ENCODE data around the gene ONECUT1.
"Not testable (repeated sequence)": the region's sequence is repeated elsewhere in the genome, so short reads cannot be mapped to it uniquely, and the experiment has no call there.

ONECUT1 gene

DNA sequence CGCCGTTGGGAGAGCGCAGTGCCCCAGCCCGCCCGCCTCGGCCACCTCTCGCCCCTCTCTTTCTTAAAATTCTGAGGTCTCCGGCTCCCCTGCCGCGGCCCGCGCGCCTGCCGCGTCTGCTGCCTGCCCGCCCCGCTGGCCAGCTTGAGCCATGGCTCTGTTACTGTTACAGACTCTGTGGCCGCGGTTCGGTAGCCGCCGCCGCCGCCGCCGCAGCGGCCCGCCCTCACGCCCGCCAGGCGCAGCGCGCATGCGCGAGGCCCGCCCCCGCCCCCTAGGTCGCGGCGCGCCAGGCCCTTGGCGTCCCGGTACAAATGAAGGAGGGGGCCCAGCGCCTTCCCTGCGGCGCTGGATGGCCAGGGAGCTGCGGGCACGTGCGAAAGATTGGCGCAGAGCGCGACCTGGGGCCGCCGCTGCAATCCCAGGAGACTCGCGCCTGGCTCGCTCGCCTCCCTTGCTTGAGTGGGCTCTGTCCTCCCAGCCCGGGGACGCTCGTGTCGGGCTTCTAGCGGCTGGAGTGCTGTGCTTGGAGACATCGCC lies at the start of gene ONECUT1:
TSS of gene ONECUT1 (minus strand) at position 168 of the 540 bp plus-strand sequence. CDS start 452 bp downstream, outside the sequence.
- peak; percentile 67 for DNase-seq
- no peak for ATAC-seq

DNA sequence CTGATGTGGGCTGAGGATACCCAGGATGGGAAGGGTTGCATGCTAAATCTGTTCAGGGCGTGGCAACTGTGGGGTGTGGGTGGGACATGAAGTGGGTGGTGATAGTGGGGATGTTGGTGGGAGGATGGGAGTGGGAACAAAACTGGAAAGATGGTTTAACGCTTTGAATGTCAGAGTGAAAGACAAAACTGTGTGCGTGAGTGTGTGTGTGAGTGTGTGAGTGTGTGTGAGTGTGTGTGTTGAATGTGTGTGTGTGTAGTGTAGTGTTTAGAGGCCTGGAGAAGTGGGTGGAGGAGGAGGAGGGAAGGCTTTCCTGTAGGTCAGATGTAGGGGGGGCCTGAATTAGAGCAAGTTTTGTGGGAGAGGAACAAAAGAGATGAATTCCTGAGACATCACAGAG lies 44.2 kb upstream of the ONECUT1 start:
- ATAC-seq (no peak), DNase-seq (no peak)

DNA sequence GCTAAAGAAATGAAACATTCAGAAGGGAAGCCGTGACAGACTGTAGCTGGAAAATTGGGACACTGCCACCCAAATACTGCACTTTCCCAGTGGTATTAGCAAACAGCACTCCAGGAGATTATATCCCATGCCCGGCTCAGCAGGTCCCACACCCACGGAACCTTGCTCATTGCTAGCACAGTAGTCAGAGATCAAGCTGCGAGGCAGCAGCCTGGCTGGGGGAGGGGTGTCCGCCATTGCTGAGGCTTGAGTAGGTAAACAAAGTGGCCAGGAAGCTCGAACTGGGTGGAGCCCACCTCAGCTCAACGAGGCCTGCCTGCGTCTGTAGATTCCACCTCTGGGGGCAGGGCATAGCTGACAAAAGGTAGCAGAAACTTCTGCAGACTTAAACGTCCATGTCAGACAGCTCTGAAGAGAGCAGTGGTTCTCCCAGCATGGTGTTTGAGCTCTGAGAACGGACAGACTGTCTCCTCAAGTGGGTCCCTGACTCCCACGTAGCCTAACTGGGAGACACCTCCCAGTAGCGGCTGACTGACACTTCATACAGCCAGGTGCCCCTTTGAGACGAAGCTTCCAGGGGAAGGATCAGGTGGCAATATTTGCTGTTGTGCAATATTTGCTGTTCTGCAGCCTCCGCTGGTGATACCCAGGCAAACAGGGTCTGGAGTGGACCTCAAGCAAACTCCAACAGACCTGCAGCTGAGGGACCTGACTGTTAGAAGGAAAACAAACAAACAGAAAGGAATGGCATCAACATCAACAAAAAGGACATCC lies 34.2 kb upstream of the ONECUT1 start:
- DNase-seq, ATAC-seq: not testable (repeated sequence)

DNA sequence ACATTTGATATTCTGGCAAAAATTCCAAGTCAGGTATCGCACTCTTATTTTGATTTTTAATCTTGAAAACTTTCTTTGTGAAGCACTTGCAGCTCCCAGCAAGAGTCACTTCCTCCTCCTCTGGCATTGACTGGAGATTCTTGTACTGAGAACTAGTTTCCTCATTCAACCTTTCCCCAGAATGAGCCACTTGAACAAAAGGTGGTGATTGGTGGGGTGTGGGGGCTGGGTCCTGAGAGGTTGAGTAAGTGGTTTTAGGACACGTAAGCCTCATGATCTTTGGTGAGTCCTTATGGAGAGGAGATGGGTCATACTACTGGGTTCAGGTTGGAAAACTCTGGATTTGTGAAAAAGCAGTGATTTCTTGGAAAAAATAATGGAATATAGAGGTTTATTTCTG lies 32.3 kb upstream of the ONECUT1 start:
- DNase-seq (no peak), ATAC-seq (no peak)

DNA sequence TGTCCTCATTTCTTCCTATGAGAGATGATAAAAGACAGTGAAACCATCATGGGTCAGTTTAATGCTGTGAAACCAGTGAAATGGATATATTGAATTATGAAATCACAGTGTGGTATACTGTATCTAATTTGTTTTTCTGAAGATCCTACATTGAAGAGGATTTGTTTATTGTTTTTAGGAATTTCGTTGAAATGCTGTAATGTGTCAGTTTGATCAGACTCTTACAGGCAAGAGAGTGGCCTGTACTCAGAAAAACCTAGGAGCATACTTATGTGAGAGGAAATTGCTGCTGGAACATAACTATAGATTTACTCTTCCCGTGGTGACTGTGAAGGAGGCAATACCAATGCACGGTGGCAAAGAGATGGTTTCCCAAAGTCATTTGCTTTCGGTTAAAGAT lies 29.1 kb upstream of the ONECUT1 start:
- no peak for DNase-seq

DNA sequence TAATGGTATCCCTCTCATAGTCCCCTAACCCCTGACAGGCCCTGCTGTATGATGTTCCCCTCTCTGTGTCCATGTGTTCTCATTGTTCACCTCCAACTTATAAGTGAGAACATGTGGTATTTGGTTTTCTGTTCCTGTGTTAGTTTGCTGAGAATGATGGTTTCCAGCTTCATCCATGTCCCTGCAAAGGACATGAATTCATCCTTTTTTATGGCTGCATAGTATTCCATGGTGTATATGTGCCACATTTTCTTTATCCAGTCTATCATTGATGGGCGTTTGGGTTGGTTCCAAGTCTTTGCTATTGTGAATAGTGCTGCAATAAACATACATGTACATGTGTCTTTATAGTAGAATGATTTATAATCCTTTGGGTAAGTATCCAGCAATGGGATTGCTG lies 25.8 kb upstream of the ONECUT1 start:
- not testable (repeated sequence) for ATAC-seq, DNase-seq

More for the DNA sequence above, 29.1 kb upstream of the ONECUT1 start:
- no peak for ATAC-seq

DNA sequence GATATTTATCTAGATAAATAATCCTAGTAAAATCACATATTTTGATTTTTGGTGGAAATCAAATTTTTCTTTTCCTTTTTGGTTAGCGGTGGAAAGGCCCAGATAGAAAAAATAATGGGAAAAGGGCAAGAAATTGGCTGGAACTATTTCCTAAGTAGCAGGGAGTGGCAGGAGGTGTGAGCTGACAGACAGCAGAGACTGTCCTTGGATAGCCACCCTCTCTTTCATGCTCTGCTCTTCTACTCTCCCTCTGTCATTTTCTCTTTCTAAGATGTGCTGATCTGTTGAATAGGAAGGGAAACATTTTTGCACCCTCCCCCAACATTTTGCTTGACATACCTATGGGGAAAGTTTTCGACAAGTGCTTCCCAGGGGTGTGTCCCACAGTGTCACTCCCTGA lies 18.9 kb upstream of the ONECUT1 start:
- no peak for ATAC-seq
- no peak for DNase-seq

DNA sequence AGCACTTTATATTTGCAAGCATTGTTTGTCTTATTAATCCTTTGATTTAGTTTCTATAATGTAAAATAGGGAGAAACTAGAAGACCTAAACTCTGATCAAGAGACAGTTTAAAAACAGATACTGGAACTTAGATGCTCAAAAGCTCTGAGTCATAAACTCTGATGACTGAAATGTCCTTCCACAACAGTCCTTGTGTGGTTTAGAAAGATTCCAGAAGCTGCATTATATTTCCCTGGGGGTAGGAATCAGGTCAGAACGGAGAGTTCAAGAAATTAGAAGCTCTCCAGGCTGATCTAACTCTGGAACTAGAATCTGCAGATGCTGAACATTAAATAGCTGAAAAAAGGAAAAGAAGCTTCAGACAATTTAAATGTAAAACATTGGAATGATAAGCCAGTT lies 18.3 kb upstream of the ONECUT1 start:
- ATAC-seq (no peak), DNase-seq (no peak)

DNA sequence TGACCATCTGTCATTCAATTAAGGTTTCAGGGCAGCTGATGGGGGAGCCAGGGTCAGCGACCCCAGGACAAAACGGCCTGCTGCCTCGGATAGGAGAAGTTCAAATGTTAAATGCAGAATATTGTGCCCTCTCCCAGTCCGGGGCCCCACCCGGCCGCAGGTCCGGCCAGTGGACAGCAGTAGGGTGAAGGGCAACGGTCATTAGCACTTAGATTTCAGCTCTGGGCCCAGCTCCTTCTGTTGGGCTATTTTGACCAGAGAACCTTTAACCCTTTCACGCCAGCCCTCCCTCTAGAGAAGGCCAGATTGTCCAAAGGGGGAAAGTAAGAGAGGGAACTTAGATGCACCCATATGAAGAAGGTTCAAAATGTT lies 16.1 kb upstream of the ONECUT1 start:
- DNase-seq (no peak), ATAC-seq (no peak)

DNA sequence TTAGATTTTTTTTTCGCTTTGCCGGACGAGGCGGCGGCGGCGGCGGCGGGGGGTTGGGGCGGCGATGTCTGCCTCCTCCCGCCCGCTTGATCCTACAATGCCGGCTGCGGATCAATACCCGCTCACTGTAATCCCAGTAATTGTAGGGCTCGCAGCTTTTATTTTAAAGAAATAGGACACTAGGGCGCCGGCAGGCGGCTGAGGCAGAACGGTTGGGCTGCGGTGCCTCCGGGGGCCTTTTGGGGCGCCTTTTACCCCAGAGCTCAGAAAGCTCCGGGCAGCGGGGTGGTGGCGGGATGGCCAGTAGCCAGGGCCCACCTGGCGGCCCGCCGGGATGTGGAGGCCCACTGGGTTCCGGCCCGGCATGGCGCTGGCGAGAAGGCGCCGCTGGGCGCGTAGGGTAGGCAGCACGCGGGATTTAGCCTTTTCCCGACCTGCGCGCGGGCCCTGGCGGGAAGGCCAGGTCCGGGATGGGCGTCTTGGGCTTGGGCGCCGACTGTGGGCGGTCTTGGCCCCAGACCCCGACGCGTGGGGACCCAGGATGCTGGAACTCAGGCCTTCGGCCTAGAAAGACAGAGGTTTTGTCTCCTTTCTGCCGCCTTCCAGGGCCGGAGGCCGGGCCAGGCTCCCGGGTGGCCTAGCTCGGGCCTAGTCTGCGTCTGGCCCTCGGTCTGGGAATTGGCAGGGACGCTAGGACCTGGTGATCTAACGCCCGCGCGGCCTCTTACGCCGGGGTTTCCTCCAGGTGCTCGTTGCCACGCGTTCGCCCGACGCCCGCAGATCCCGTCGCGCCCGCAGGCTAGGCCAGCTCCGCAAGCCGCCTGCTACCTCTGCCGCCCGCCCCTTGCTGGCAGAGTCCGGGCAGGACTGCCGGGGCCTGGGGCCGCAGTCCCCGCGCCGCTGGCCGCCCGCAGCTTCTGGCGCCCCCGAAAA lies 15.5 kb upstream of the ONECUT1 start:
- peak; percentile 9 for ATAC-seq
- no peak for DNase-seq

DNA sequence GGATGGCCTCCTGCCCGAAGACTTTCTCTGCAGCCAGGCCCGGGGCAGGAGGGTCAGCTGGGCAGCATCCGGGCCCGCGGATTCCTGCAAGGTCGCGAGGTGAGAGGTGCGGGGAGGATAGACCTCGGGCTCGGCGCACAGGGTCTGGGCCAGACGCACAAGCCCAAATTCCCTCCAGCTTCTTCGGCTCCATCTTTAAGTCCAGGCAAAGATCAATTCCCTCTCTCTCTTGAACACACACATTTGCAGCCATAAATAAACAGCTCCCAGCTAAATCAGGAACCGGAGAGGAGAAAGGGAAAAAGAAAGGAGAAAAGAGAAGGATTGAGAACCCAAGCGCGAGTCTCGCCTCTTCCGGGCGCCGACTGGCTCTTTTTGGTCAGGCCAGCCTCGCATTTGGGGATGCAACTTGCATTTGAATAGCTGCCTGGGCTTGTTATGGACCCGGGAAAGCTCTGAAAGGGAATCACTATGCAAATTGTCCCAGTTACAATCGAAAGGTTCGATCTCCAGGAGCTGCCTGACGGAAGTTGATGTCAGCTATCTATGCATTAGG lies 14.5 kb upstream of the ONECUT1 start:
- ATAC-seq, result peak; percentile 30

DNA sequence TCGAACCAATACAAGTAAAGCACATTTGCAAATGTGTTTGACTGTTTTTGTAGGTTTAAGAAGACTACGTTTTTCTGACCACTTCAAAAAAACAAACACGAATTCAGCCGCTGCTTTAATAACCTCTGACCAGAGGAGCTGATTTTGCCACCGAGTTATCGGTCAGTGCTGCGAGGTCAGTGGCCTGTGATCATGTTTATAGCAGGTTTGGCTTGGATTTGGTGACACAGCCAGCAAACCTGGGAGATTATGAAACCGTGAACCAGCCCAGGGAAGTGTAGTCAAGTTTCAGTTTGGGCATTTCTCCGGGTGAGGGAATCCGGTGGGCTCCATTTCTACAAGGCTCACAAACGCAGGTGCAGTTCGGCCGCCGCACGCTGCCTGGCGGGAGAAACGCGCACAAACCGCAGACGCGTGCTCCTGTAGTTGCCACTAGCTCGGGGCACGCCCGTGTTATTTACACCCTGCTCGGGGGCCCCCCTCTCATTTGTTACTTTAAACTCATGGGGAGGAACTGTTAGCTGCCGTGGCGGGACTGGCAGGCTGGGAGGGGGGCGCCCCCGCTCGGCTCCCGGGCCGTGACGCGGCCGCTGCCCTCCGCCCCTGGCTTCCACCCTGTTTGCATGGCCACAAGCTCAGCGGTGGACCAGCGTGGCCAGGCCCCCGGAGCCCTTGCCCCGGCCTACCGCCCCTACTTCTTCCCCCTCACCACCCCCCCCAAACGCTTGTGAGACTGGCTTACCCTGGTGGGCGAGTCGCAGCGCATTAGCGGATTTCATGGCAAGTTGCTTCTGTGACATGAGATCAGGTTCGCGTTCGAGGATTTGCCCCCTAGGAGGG lies 13.6 kb upstream of the ONECUT1 start:
- DNase-seq (no peak), ATAC-seq (no peak)

More for the DNA sequence above, 14.5 kb upstream of the ONECUT1 start:
- no peak for DNase-seq

DNA sequence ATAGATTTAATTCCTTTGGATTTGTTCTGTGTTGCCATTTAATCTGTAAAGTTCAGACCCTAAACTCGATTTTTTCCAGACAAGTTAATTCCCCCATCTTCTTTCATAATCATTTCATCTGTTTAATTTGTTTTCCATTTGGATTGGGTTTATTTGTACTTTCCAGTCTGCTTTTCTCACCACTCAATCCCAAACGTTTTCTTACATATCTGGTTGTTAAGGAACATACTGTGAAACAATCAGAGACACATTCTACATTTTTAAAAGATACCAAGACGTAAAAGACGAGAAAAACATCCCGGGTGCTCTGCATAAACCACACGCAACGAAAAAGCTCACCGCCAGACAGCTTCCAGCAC lies 13.0 kb upstream of the ONECUT1 start:
- DNase-seq, result no peak
- no peak for ATAC-seq

DNA sequence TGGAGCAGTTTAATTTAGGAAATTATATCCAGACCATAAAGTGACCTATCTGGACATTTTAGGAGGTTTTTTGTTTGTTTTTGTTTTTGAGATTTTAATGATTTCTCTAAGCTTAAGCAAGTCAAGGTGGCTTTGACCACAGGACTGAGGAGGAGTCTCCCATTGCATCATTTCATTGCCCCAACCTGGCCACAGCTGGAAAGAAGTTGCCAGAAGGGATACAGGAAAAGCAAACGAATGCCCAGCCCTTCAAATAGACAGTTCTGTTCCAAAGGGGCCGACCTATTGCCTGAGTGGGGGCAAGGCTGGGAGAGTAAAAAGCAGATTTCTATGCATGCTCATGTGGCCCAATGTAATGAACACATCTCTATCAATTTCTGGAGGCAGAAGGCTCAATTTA lies 12.0 kb upstream of the ONECUT1 start:
- no peak for DNase-seq
- no peak for ATAC-seq

DNA sequence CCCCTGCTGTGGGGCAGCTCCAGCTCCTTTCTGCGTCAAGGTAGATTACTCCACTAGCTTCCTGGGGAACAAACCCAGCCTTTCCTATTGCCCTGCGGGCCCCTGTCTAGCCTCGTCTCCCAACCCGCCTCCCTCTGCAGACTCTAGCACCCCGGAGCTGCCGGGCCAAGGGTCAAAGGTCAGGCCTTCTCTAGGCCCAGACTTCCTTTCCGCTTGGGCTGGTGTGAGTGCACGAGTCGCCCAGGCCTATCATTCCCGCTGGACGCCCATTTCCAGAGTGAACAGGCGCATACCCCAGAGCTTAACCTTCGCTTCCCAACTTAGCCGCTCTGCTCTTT lies 11.6 kb upstream of the ONECUT1 start:
- DNase-seq (no peak), ATAC-seq (no peak)

DNA sequence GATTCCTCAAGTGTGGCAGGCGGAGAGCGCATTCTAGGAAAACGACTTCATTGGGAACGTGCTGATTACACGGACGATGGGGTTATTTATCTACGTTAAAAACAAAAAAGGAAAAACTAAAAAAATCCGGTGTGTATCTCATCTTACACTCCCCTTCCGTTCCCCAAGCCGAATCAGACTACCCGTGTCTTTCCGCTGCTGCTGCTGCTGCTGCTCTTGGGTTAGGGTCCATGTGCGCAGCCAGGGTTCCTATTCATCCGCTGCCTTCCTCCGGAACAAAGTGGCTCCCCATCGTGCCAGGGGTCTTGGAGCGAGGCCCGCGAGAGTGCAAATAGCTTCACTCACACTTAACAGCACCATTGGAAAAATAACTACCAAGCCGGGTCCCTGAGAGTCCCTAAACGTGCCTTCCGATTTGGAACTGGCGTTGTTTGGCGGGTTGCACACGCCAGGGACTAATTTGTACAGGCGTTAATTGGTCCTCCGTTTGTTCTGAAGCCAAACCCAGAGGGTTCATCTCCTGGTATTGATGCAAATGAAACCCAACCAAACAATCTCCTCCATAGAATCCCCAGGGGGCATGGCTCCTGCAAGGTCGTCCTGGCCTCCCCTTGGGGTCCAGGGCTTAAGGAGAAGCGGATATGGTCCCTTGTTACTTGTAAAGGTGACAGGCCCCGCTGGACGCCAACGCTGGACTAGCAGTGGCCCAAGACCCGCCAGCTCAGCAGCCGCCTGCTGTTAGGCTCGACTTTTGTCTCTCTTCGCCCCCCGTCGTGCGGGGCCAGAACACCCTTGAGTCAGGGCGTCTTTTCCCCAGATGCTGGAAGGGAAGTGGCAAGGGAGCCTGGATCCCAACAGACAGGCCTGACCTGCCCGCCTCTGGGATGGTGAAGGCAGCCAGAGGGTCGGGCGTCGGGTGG lies 11.0 kb upstream of the ONECUT1 start:
- DNase-seq (no peak), ATAC-seq (no peak)

DNA sequence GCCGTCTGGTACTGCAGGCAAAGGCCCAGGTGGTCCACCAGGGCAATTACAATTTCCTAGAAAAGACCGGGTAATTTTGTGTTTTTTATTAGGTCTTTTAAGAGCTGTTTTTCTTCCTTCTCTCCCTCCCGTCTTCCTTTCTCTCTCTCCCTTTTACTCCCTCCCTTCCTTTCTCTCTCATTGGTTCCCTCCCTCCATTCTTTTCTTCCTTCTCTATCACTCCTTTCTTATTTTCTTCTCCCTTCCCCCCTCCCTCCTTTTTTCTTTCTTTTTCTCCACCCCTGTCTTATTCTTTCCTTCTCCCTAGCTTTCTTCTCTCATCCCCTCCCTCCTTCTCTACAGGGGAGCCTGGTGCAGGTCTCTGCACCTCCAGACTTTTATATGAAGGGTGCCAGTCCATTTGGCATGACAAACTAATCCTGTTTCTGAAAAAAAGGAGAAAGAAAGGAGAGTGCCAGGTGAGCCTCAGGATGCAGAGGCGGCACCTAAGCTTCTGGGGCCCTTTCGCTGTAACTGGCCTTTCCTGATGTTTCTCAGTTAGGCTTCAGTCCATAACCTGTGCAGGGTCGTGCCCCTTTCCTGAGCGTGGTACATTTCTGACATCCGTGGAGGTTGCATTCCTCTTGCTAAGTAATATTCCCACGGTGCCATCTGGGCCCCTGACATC lies 9.1 kb upstream of the ONECUT1 start:
- no peak for ATAC-seq
- no peak for DNase-seq

DNA sequence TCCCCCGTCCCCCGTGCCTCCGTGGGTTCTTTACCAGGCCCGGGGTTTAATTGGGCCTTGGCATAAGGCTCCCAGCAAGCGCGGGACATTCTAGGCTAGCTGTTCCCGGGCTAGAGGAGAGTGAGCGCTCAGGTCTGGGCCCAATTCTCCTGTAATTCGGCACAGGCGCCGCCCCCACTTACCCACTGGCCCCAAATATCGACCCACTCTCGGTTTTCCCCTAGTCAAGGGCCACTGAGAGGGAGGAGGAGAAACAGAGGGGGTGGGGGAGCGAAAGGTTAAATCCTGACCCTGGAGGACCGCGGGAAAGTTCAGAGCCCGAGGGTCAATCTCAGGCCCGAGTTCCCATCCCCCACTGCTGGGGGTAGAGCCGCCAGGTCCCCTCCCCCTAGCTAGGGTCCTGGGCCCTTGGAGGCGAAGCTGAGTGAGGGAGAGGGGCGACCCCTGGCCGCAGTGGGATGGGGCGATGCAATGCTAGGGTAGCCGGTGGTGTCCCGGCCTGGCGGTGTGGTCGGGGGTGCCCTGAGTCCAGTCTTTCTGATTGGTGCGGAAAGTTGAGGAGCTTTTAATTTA lies 8.5 kb upstream of the ONECUT1 start:
- DNase-seq, result no peak
- no peak for ATAC-seq

DNA sequence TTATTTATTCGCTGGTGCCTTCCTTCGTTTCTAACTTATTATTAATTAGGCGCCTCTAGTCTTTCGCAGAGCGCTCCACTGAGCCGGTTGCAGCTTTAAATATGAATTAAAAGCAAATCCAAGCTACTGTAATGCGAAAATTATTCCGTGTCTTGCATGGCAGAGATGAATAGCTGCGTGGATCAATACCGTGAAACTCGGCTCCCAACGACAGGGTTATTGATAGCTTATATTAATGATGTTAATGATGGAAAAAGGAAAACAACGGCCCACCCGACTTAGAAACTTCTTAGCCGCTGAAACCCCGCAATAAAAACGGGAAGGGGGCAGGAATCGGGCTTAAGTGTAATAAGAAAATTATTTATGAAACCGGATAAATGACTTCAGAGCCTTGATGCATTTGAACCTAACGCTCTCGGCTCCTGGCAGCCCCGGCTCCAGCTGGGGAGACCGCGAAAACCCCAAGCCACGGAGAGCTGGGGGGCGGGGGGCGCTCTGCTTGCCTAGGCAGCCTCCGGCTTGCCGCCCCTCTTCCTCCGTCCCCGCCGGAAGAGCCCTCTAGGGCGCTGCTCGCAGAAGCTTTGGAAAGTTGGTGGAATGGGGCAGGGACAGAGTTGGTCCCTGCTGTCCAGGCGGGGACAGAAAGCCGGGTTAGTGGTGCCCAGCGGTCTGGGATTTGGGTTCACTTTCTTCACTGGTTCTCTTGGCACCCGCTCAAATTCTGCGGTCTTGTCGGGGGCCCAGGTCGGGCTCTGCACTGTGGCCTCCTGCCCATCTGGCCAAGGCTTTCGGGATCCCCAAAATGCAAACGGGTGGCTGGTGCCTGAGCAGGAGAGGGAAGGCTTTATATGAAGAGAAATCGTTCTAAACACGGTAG lies 7.7 kb upstream of the ONECUT1 start:
- no peak for ATAC-seq
- no peak for DNase-seq

Data from stimulated activated naive CD8-positive, alpha-beta T cell treated with anti-CD3 and anti-CD28 coated beads, Interleukin-15, Interleukin-2, amounts not matched to agents 100 U/mL and 50 U/mL, for 24 hours (primary cell).